Measurements from ENCODE around the gene FSD1.

GRCh38 chr19:4258181-4258580 is 46.2 kb upstream of the FSD1 start:
- TF ChIP-seq EZH2 (IDR thresholded peaks at IDR 0.05; ENCODE audit: borderline replicate concordance, low read length) (no peak), CTCF (IDR thresholded peaks at IDR 0.05; ENCODE audit: low read length) (no peak)

All from OCI-LY1 (cell line).